HepG2 (cell line): ENCODE results near the gene SND1. TPM values are rescaled to one million over a fixed set of nuclear protein-coding genes. Genes with fewer than 3 reads are reported as not detected.

Experiments
- ATAC-seq: fragments of 200-7000 bp; cut with Tn5 transposase; 3 replicates; pipeline ENCODE4 v1.9.1; 2020; ENCODE audit warnings: mild to moderate bottlenecking, moderate library complexity
- BruUV-seq: library from RNA; stranded (reverse); fragments of 400-500 nt; replicated peaks from 2 replicates; lab custom pipeline; 2021; lab: Mats Ljungman, UMichigan
- CTCF ChIA-PET: fragments of 300-600 bp; formaldehyde crosslinking; extraction: SDS; loops from one replicate; lab custom pipeline; 2021; ENCODE audit warnings: low total read pairs, inconsistent platforms, low intra/inter-chr PET ratio; lab: Yijun Ruan, JAX
- POLR2A ChIA-PET: fragments of 350-600 bp; sonication (Branson Sonifier 250); formaldehyde crosslinking; loops from one replicate; lab custom pipeline; 2020; ENCODE audit warnings: antibody characterized with exemption, inconsistent platforms; lab: Yijun Ruan, JAX
- DNase-seq: peaks from one replicate; pipeline ENCODE4 v3.0.0-alpha.2; 2015; ENCODE audit warnings: low spot score
- FAIRE-seq: peaks from 3 replicates; lab custom pipeline; 2011; peaks lifted over from hg19 to GRCh38; lab: Jason Lieb, UNC
- H2AFZ ChIP-seq: one replicate; pipeline ENCODE4 v1.6.1; 2011; ENCODE audit warnings: low read length, inconsistent platforms
- H3K27ac ChIP-seq: fragments of 300-600 bp; 3 replicates; pipeline ENCODE4 v1.8.0; 2011; ENCODE audit warnings: mixed run types, mild to moderate bottlenecking, mixed read lengths, low read length, inconsistent platforms; ENCODE audit not compliant: insufficient read depth; ENCODE audit errors: extremely low read length
- H3K27me3 ChIP-seq, 2 experiments: fragments of 200-600 bp in 1 of 2; 2 replicates in 1 of 2; 3 replicates in 1 of 2; pipeline versions ENCODE4 v1.6.0 to v1.8.0; 2011; ENCODE audit warnings: low read length in 2 of 2, mild to moderate bottlenecking in 2 of 2, moderate library complexity in 2 of 2, inconsistent platforms in 1 of 2; ENCODE audit not compliant: insufficient read depth in 2 of 2, control insufficient read depth in 1 of 2
- H3K36me3 ChIP-seq, 2 experiments: fragments of 200-600 bp in 1 of 2; replicated peaks in 1 of 2; 2 replicates in 1 of 2; 3 replicates in 1 of 2; pipeline versions ENCODE4 v1.5.1 to v1.8.0; 2011; ENCODE audit warnings: low read length in 2 of 2, inconsistent platforms in 1 of 2; ENCODE audit not compliant: insufficient read depth in 2 of 2, control insufficient read depth in 1 of 2
- H3K4me1 ChIP-seq: 2 replicates; pipeline ENCODE4 v1.5.1; 2012; ENCODE audit warnings: low read length, inconsistent platforms; ENCODE audit not compliant: insufficient read depth
- H3K4me2 ChIP-seq: 2 replicates; pipeline ENCODE4 v1.6.0; 2011; ENCODE audit warnings: low read depth, low read length, inconsistent platforms
- H3K4me3 ChIP-seq, 3 experiments: fragments of 200-600 bp in 1 of 3; sonication (generic), shearing (Covaris generic) in 1 of 3; replicated peaks in 1 of 3; 2 replicates each; pipeline ENCODE4 v1.5.1; 2011 to 2016; ENCODE audit warnings: low read length in 3 of 3, inconsistent platforms in 2 of 3, low read depth in 2 of 3, mild to moderate bottlenecking in 2 of 3, control low read depth in 1 of 3, mixed read lengths in 1 of 3; ENCODE audit not compliant: insufficient read depth in 1 of 3
- H3K79me2 ChIP-seq: one replicate; pipeline ENCODE4 v1.6.1; 2011; ENCODE audit warnings: low read length, inconsistent platforms; ENCODE audit not compliant: insufficient read depth
- H3K9ac ChIP-seq: 2 replicates; pipeline ENCODE4 v1.6.0; 2011; ENCODE audit warnings: mild to moderate bottlenecking, low read depth, low read length, inconsistent platforms; ENCODE audit not compliant: insufficient read depth
- H3K9me3 ChIP-seq: 2 replicates; pipeline ENCODE4 v1.5.1; 2012; ENCODE audit warnings: mild to moderate bottlenecking, low read length
- H4K20me1 ChIP-seq: 2 replicates; pipeline ENCODE4 v1.6.0; 2011; ENCODE audit warnings: inconsistent platforms, mild to moderate bottlenecking, low read length, moderate library complexity; ENCODE audit not compliant: insufficient read depth
- HDAC1 ChIP-seq: sonication (generic); formaldehyde crosslinking; IDR thresholded peaks from 2 replicates; pipeline ENCODE4 v1.5.1; 2020; ENCODE audit warnings: mild to moderate bottlenecking, missing genetic modification reagents
- KLF11 ChIP-seq: IDR thresholded peaks from 2 replicates; pipeline ENCODE4 v1.6.1; 2016; ENCODE audit warnings: missing compliant biosample characterization
- NFYC ChIP-seq: IDR thresholded peaks from 2 replicates; pipeline ENCODE4 v1.6.1; 2016; ENCODE audit warnings: missing genetic modification reagents, missing compliant biosample characterization
- RBM22 ChIP-seq: fragments of 200-400 bp; formaldehyde crosslinking; optimal IDR thresholded peaks from 2 replicates; pipeline ENCODE3; 2017; ENCODE audit warnings: mild to moderate bottlenecking, low read length, moderate library complexity
- ZC3H4 ChIP-seq: sonication (generic); formaldehyde crosslinking; IDR thresholded peaks from 2 replicates; pipeline ENCODE4 v1.4.0; 2020; ENCODE audit warnings: missing genetic modification reagents, borderline replicate concordance
- ZFP36L1 ChIP-seq: sonication (generic); formaldehyde crosslinking; IDR thresholded peaks from 2 replicates; pipeline ENCODE4 v1.8.0; 2022; ENCODE audit warnings: mild to moderate bottlenecking, missing genetic modification reagents, moderate library complexity
- ZNF326 ChIP-seq: sonication (generic); formaldehyde crosslinking; IDR thresholded peaks from 2 replicates; pipeline ENCODE4 v1.4.0; 2020; ENCODE audit warnings: missing genetic modification reagents, borderline replicate concordance
- ZNF562 ChIP-seq: sonication (generic); formaldehyde crosslinking; IDR thresholded peaks from 2 replicates; pipeline ENCODE4 v1.8.0; 2022; ENCODE audit warnings: missing genetic modification reagents, borderline replicate concordance
- ZNF790 ChIP-seq: sonication (generic); formaldehyde crosslinking; IDR thresholded peaks from 2 replicates; pipeline ENCODE4 v1.8.0; 2022; ENCODE audit warnings: missing genetic modification reagents, mild to moderate bottlenecking, borderline replicate concordance
- WGBS: methylation state at CpG from one replicate; pipeline ENCODE4 v1.1.6; 2017; ENCODE audit warnings: low lambda C conversion rate; 5-methylcytosine and 5-hydroxymethylcytosine counted together
- in situ Hi-C: cut with HindIII; loops from 2 replicates; pipeline ENCODE4 v1.10.0; 2017; ENCODE audit warnings: low pct_unique_long_range_greater_than_20kb; ENCODE audit not compliant: extremely low pct_ligation_motif_present
- intact Hi-C: fragments of 100-400 bp; cut with micrococcal nuclease; formaldehyde crosslinking; loops from one replicate; pipeline ENCODE4 v1.10.0; 2022; ENCODE audit not compliant: unreplicated experiment
- polyA plus RNA-seq, 8 experiments: library from polyadenylated mRNA; depleted of rRNA in 3 of 8; stranded (reverse) in 7 of 8; unstranded in 1 of 8; fragments of >200 nt; fragmentation: Illumina TruSeq in 4 of 8; extraction: Trizol in 4 of 8; gene quantifications; 2 replicates each; pipeline versions ENCODE4 v1.2.1 to v1.2.3, GENCODE V29; 2011 to 2016; ENCODE audit warnings: low read depth in 4 of 8, missing spikeins in 1 of 8, mixed read lengths in 1 of 8; ENCODE audit not compliant: insufficient read depth in 1 of 8
- total RNA-seq, 5 experiments: library from RNA; depleted of rRNA; stranded (reverse); fragments of >200 nt; fragmentation: Illumina TruSeq; extraction: Trizol; gene quantifications; 2 replicates each; pipeline ENCODE4 v1.2.3, GENCODE V29; 2016; ENCODE audit warnings: low read depth in 1 of 5
- TF ChIP-seq, protein P1 (sequence below): sonication (generic); formaldehyde crosslinking; IDR thresholded peaks from 2 replicates; pipeline ENCODE4 v1.4.0; 2020; ENCODE audit warnings: mild to moderate bottlenecking, missing genetic modification reagents, borderline replicate concordance
- TF ChIP-seq, protein P2 (sequence below): IDR thresholded peaks from 2 replicates; pipeline ENCODE4 v1.6.1; 2016; ENCODE audit warnings: mild to moderate bottlenecking

SND1 gene
- total and polyA plus RNA-seq, 2 of the 13 experiments (the other 11 are each of a cell fraction or from before 2014, with no cell fraction given): 110 to 182 TPM

DNA sequence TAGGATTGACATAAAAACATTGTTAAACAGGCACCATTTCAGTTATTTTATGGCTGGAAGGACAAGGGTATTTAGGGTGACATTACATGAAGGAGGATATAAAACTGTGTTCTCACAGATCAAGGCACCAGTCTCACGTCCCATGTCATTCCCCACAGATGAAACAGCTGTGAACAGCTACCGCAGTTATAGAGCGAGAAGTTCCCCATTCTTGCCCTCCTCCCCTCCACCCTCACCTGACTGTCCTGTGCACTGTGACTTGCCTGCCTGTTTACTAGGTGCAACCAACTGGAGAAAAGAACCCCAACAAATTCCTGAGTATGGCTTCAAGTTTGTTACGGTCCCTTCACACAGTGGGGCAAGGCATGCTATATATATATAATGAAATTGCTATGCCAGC is 141.6 kb downstream of the SND1 start:
- CTCF ChIA-PET: no interaction called here
- Histone ChIP-seq H3K27me3 (no peaks in the 10 kb centered on the region), H2AFZ (no peak overlapping the region), H3K4me1 (no peaks in the 10 kb centered on the region), H3K9ac (no peak overlapping the region), H3K9me3 (no peaks in the 10 kb centered on the region), H3K79me2 (peaks cover 37% of the 10 kb centered on the region), H3K4me2 (no peak overlapping the region), H3K36me3 (peaks cover 1 to 22% of the 10 kb centered on the region in 2 experiments; a peak in 2 of 5 replicates), H3K27ac (no peak overlapping the region), H4K20me1 (peaks cover 14% of the 10 kb centered on the region), H3K4me3 (no peak overlapping the region)
- BruUV-seq: no TSS peak
- FAIRE-seq (no peak), DNase-seq (no peak), ATAC-seq (no peak)
- POLR2A ChIA-PET: no interaction called here
- intact Hi-C loops: no loop called here
- in situ Hi-C loops: no loop called here
- TF ChIP-seq ZNF562 (CRISPR knock-in tag) (no peak), RBM22 (peak; percentile 16)
- WGBS: 93% methylated on average over 4 of the region's 4 CpGs

DNA sequence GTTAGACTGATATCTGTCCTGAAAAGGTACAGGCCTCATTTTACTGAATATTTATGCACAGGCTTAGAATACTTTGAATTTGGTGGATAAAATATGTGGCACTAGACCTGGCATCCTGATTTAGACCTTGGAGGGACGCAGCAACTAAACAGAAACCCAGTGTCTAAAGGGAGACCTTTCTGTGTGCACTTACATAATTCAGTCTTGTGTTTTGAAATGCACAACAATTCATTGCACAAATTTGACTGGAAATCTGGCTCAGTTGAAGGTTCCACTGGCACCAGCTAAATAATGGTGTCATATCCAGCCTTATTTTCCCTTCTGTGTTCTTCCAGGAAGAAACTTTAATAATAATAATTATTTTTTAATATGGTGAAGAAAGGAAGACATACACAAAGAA is 142.1 kb downstream of the SND1 start:
- Histone ChIP-seq H3K4me3 (no peak overlapping the region), H3K27ac (no peak overlapping the region), H3K27me3 (no peaks in the 10 kb centered on the region), H3K9me3 (no peaks in the 10 kb centered on the region), H3K4me2 (no peak overlapping the region), H4K20me1 (peaks cover 14% of the 10 kb centered on the region), H3K36me3 (peaks cover 1 to 22% of the 10 kb centered on the region in 2 experiments; a peak in 2 of 5 replicates), H3K4me1 (no peaks in the 10 kb centered on the region), H2AFZ (no peak overlapping the region), H3K9ac (no peak overlapping the region), H3K79me2 (peaks cover 35% of the 10 kb centered on the region)
- no TSS peak for BruUV-seq
- FAIRE-seq: no peak
- TF ChIP-seq ZNF326 (CRISPR knock-in tag) (no peak), ZFP36L1 (CRISPR knock-in tag) (no peak), ZNF790 (CRISPR knock-in tag) (no peak), NFYC (CRISPR knock-in tag) (no peak), ZC3H4 (CRISPR knock-in tag) (no peak), KLF11 (CRISPR knock-in tag) (no peak), HDAC1 (CRISPR knock-in tag) (no peak)
- TF ChIP-seq, protein P1, sequence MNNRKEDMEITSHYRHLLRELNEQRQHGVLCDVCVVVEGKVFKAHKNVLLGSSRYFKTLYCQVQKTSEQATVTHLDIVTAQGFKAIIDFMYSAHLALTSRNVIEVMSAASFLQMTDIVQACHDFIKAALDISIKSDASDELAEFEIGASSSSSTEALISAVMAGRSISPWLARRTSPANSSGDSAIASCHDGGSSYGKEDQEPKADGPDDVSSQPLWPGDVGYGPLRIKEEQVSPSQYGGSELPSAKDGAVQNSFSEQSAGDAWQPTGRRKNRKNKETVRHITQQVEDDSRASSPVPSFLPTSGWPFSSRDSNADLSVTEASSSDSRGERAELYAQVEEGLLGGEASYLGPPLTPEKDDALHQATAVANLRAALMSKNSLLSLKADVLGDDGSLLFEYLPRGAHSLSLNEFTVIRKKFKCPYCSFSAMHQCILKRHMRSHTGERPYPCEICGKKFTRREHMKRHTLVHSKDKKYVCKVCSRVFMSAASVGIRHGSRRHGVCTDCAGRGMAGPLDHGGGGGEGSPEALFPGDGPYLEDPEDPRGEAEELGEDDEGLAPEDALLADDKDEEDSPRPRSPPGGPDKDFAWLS (CRISPR knock-in tag): no peak
- TF ChIP-seq, protein P2, sequence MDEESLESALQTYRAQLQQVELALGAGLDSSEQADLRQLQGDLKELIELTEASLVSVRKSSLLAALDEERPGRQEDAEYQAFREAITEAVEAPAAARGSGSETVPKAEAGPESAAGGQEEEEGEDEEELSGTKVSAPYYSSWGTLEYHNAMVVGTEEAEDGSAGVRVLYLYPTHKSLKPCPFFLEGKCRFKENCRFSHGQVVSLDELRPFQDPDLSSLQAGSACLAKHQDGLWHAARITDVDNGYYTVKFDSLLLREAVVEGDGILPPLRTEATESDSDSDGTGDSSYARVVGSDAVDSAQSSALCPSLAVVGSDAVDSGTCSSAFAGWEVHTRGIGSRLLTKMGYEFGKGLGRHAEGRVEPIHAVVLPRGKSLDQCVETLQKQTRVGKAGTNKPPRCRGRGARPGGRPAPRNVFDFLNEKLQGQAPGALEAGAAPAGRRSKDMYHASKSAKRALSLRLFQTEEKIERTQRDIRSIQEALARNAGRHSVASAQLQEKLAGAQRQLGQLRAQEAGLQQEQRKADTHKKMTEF: no peak
- no peak for ATAC-seq
- ChIA-PET POLR2A (no interaction called here), CTCF (no interaction called here)
- intact Hi-C loops: no loop called here
- in situ Hi-C loops: no loop called here
- no peak for DNase-seq
- WGBS: 89% methylated on average over 1 of the region's 1 CpG
